ENCODE measurements around the gene CYTIP. TPM values are rescaled to one million over a fixed set of nuclear protein-coding genes. Genes with fewer than 3 reads are reported as not detected.
"Not testable (repeated sequence)": the region's sequence is repeated elsewhere in the genome, so short reads cannot be mapped to it uniquely, and the experiment has no call there.

CYTIP gene
- total RNA-seq, 1 donor from 2014 or later, result 0.54 TPM

GRCh38 chr2:157375384-157375783, 68.5 kb downstream of the CYTIP start:
- H3K4me1 Mint-ChIP-seq, result no peaks in the 10 kb centered on the region
- no peak overlapping the region for H3K27ac ChIP-seq
- H3K27ac Mint-ChIP-seq, result no peak overlapping the region
- no peaks in the 10 kb centered on the region for H3K4me1 ChIP-seq
- H3F3A ChIP-seq (ENCODE audit: low read depth), result no peaks in the 10 kb centered on the region
- no peak overlapping the region for H2AFZ ChIP-seq (replicated peaks)
- H3K9ac ChIP-seq, result no peak overlapping the region
- H3K27me3 Mint-ChIP-seq (ENCODE audit: insufficient read depth, low read depth), result no peaks in the 10 kb centered on the region
- no peaks in the 10 kb centered on the region for H4K20me1 ChIP-seq (ENCODE audit: low read depth)
- peaks cover 3% of the 10 kb centered on the region for H3K36me3 Mint-ChIP-seq
- H3K4me3 ChIP-seq, result no peak overlapping the region
- no peak overlapping the region for H3K4me3 Mint-ChIP-seq
- peaks cover 19% of the 10 kb centered on the region for H3K9me3 Mint-ChIP-seq
- H3K27me3 ChIP-seq, result no peaks in the 10 kb centered on the region
- H3K79me2 ChIP-seq (ENCODE audit: low read depth), result no peaks in the 10 kb centered on the region
- TF ChIP-seq CTCF (IDR thresholded peaks at IDR 0.05) (no peak), EZH2 (IDR thresholded peaks at IDR 0.05) (no peak), EZH2phosphoT487 (IDR thresholded peaks at IDR 0.05) (no peak)
- H3K9me3 ChIP-seq (ENCODE audit: low read depth), result no peaks in the 10 kb centered on the region
- no peaks in the 10 kb centered on the region for H3K36me3 ChIP-seq
- no peak overlapping the region for H3K4me2 ChIP-seq
- peak; percentile 2 for DNase-seq (ENCODE audit: low spot score)

- not testable (repeated sequence) for H3F3A ChIP-seq (ENCODE audit: low read depth); H3K27me3 ChIP-seq; H3K4me1 Mint-ChIP-seq; H3K9ac ChIP-seq; H3K36me3 ChIP-seq; H2AFZ ChIP-seq (replicated peaks); H3K4me3 ChIP-seq; H4K20me1 ChIP-seq (ENCODE audit: low read depth); H3K4me3 Mint-ChIP-seq; H3K27me3 Mint-ChIP-seq (ENCODE audit: insufficient read depth, low read depth); H3K36me3 Mint-ChIP-seq; H3K79me2 ChIP-seq (ENCODE audit: low read depth); H3K27ac Mint-ChIP-seq; DNase-seq (ENCODE audit: low spot score); H3K27ac ChIP-seq; H3K9me3 ChIP-seq (ENCODE audit: low read depth); H3K9me3 Mint-ChIP-seq; H3K4me2 ChIP-seq
- peaks cover 12% of the 10 kb centered on the region for H3K4me1 ChIP-seq
These were observed 75.4 kb downstream of the CYTIP start for GRCh38 chr2:157368508-157368907.

GRCh38 chr2:157367704-157368103, 76.2 kb downstream of the CYTIP start:
- Mint-ChIP-seq H3K27ac (no peak overlapping the region), H3K36me3 (no peaks in the 10 kb centered on the region), H3K27me3 (ENCODE audit: insufficient read depth, low read depth) (no peaks in the 10 kb centered on the region), H3K4me3 (no peak overlapping the region), H3K4me1 (peaks cover 2% of the 10 kb centered on the region), H3K9me3 (no peaks in the 10 kb centered on the region)
- DNase-seq (ENCODE audit: low spot score), result no peak
- Histone ChIP-seq H2AFZ (replicated peaks) (no peak overlapping the region), H3K9me3 (ENCODE audit: low read depth) (no peaks in the 10 kb centered on the region), H3K4me1 (peaks cover 12% of the 10 kb centered on the region), H3K4me3 (no peak overlapping the region), H3K27me3 (no peaks in the 10 kb centered on the region), H3K36me3 (no peaks in the 10 kb centered on the region), H3F3A (ENCODE audit: low read depth) (no peaks in the 10 kb centered on the region), H3K9ac (no peak overlapping the region), H3K4me2 (no peak overlapping the region), H4K20me1 (ENCODE audit: low read depth) (no peaks in the 10 kb centered on the region), H3K79me2 (ENCODE audit: low read depth) (no peaks in the 10 kb centered on the region), H3K27ac (no peak overlapping the region)
- TF ChIP-seq EZH2 (IDR thresholded peaks at IDR 0.05) (no peak), EZH2phosphoT487 (IDR thresholded peaks at IDR 0.05) (no peak), CTCF (IDR thresholded peaks at IDR 0.05) (no peak)

Other genes with a start within 250 kb of the CYTIP start
- 0.03 TPM in 1 of 2 replicates, not detected in the other for gene GALNT5, start 186.4 kb downstream of the CYTIP start, total RNA-seq (ENCODE audit: low replicate concordance)
- 1.2 and 2.2 TPM in 2 replicates for gene ERMN, start 118.3 kb downstream of the CYTIP start, total RNA-seq (ENCODE audit: low replicate concordance)
- 0.93 and 3.0 TPM in 2 replicates for gene ACVR1C, start 184.8 kb upstream of the CYTIP start, total RNA-seq (ENCODE audit: low replicate concordance)